ENCODE measurements around the gene IL9R.
"Not testable (repeated sequence)": the region's sequence is repeated elsewhere in the genome, so short reads cannot be mapped to it uniquely, and the experiment has no call there.

DNA sequence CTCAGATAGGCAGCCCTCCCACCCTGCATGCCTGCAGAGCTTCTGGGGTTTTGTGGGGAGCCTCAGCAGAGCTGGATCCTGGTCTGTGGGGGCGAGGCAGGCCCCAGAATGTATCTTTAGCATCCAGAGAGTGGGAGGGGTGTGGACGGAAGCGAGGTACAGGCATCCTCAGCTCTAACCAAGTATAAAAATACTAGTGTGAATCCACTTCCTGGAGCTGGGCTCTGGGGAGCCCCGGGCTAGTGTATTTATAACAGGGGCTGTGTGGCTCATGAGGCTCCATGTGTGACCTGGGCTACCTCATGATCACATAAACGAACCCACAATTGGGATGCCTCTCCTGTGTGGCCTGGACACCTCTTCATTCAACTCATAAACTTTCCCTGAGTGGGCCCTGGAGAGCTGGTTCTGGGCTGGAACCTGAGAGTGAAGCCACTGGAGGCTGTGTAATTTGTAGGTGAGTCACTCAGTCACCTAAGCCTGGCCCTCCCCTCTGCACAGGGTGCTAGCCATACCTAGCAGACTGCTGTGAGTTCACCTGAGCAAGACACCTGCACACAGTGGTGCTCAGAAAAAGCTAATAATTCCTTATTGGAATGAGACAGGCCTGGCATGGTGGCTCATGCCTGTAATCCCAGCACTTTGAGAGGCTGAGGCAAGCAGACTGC is 15.9 kb downstream of the IL9R start:
- TF ChIP-seq, protein P1, sequence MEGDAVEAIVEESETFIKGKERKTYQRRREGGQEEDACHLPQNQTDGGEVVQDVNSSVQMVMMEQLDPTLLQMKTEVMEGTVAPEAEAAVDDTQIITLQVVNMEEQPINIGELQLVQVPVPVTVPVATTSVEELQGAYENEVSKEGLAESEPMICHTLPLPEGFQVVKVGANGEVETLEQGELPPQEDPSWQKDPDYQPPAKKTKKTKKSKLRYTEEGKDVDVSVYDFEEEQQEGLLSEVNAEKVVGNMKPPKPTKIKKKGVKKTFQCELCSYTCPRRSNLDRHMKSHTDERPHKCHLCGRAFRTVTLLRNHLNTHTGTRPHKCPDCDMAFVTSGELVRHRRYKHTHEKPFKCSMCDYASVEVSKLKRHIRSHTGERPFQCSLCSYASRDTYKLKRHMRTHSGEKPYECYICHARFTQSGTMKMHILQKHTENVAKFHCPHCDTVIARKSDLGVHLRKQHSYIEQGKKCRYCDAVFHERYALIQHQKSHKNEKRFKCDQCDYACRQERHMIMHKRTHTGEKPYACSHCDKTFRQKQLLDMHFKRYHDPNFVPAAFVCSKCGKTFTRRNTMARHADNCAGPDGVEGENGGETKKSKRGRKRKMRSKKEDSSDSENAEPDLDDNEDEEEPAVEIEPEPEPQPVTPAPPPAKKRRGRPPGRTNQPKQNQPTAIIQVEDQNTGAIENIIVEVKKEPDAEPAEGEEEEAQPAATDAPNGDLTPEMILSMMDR (conservative IDR thresholded peaks at IDR 0.05; ENCODE audit: low read length), result not testable (repeated sequence)
- not testable (repeated sequence) for TF ChIP-seq EZH2phosphoT487 (IDR thresholded peaks at IDR 0.05; ENCODE audit: borderline replicate concordance)
